ENCODE results near the gene F2RL1. TPM values are rescaled to one million over a fixed set of nuclear protein-coding genes. Genes with fewer than 3 reads are reported as not detected.
"Not testable (repeated sequence)": the region's sequence is repeated elsewhere in the genome, so short reads cannot be mapped to it uniquely, and the experiment has no call there.

Gene F2RL1
- total RNA-seq, 2 experiments from 2014 or later, result 1.6 to 2.2 TPM

DNA sequence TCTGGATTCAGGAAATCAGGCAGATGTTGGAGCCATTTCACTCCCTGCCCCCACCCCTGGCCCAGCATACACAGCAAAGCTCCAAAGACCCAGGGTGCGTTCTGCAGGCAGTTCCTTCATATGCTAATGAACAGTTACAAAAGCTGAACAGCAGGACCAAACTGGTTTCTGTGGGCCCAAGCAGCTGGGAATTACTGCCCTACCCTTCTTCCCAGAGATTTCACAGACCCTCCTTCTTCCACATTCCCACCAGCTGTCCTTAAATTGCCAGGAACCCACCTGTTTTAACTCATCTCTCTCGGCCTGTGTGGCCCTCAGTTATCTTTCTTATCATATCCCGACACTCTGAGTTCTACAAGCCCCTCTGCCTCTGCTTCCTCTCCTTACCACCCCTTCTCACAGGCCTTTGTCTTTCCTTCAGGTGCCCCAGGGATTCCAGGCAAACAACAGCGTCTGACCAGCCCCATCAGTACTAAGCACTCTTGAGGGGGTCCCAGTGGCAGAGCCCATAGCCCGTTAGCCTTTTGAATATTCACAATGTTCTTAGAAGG, 10.6 kb upstream of the F2RL1 start:
- H3K9me3 Mint-ChIP-seq (ENCODE audit: insufficient read depth), result no peaks in the 10 kb centered on the region
- ChIA-PET CTCF (no interaction called here), POLR2A (no interaction called here)
- DNase-seq (no peak), ATAC-seq (no peak)
- no peaks in the 10 kb centered on the region for H3K4me1 Mint-ChIP-seq (ENCODE audit: low read depth)
- peaks cover under 1% of the 10 kb centered on the region for H3K27me3 Mint-ChIP-seq (ENCODE audit: low read depth)
- H3K27ac Mint-ChIP-seq, result no peak overlapping the region
- no peak overlapping the region for H3K4me3 Mint-ChIP-seq
- no peaks in the 10 kb centered on the region for H3K36me3 Mint-ChIP-seq (ENCODE audit: low read depth)

DNA sequence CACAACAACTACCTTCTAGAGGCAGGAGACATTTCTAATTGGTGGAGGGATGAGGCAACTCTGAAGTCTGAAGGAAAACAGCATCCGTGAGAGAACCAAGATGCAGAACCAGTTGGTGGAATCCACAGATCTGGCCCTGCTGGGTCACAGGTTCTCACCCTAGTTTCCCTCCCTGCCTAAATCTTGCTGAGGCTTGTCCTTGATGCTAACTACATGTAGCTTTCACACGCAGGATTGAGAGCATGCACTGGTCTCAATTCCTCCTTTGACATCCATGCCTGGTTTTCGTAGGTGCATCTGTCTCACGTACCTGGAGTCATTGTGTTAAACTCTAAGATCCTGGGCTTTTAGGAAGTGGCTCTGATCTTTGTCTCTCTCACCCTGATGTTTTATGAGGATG, 9.7 kb upstream of the F2RL1 start:
- Mint-ChIP-seq H3K4me3 (no peak overlapping the region), H3K27ac (no peak overlapping the region), H3K9me3 (ENCODE audit: insufficient read depth) (no peaks in the 10 kb centered on the region), H3K27me3 (ENCODE audit: low read depth) (peaks cover under 1% of the 10 kb centered on the region), H3K36me3 (ENCODE audit: low read depth) (no peaks in the 10 kb centered on the region), H3K4me1 (ENCODE audit: low read depth) (peaks cover under 1% of the 10 kb centered on the region)
- ChIA-PET POLR2A (interaction anchor here (0.7 kb wide), 1 partner anchor 683 kb away, joined by 3 read pairs; no protein-coding TSS in a partner anchor), CTCF (no interaction called here)
- ATAC-seq, result no peak
- no peak for DNase-seq

DNA sequence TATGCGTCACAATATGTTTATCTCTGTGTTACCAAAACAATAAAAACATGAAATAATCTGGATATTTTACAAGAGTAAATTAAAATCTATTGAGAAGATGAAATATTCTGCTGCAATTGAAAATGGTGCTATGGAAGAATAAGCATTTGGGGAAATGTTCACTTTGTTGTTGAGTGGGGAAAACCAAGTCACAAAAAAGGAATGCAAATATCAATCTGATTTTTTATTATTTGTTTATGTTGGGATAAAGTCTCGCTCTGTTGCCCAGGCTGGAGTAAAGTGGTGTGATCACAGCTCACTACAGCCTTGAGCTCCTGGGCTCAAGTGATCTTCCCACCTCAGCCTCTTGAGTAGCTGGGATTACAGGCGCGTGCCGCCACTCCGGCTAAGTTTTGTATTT, 8.6 kb upstream of the F2RL1 start:
- ATAC-seq, result no peak

DNA sequence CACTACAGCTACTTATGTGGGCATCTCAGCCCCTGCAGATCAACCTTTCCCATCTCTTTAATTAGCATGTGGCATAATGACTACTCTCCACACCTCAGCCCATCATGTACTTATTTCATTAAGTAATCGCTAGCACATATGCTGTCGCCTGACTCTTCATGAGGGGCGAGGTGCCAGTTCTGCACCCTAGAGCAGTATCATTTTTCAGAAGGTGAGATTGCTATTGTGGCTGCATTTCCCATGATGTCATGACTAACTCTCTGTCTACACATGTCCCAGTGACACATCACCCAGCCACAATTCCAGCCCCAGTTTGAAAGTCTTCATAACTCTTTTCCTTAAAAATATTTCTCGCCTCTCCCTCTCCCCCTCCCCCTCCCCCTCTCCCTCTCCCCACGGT, 7.6 kb upstream of the F2RL1 start:
- POLR2A ChIA-PET, result no interaction called here
- no peak for DNase-seq
- H3K9me3 Mint-ChIP-seq (ENCODE audit: insufficient read depth), result no peaks in the 10 kb centered on the region

More for the DNA sequence above, 8.6 kb upstream of the F2RL1 start:
- Mint-ChIP-seq H3K27me3 (ENCODE audit: low read depth) (peaks cover 4% of the 10 kb centered on the region), H3K9me3 (ENCODE audit: insufficient read depth) (no peaks in the 10 kb centered on the region), H3K27ac (no peak overlapping the region), H3K4me1 (ENCODE audit: low read depth) (peaks cover 4% of the 10 kb centered on the region), H3K36me3 (ENCODE audit: low read depth) (no peaks in the 10 kb centered on the region), H3K4me3 (no peak overlapping the region)
- DNase-seq, result no peak
- POLR2A ChIA-PET, result no interaction called here
- CTCF ChIA-PET, result interaction anchor here (0.9 kb wide), 1 partner anchor 36 kb away, joined by 3 read pairs; no protein-coding TSS in a partner anchor

DNA sequence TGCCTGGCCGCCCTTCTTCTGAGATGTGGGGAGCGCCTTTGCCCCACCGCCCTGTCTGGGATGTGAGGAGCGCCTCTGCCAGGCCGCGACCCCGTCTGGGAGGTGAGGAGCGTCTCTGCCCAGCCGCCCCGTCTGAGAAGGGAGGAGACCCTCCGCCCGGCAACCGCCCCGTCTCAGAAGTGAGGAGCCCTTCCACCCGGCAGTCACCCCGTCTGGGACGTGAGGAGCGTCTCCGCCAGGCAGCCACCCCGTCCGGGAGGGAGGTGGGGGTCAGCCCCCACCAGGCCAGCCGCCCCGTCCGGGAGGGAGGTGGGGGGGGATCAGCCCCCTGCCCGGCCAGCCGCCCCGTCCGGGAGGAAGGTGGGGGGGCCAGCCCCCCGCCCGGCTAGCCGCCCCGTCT, 6.6 kb upstream of the F2RL1 start:
- H3K4me3 Mint-ChIP-seq; H3K27ac Mint-ChIP-seq; H3K9me3 Mint-ChIP-seq (ENCODE audit: insufficient read depth); ATAC-seq; DNase-seq; CTCF ChIA-PET; H3K36me3 Mint-ChIP-seq (ENCODE audit: low read depth); H3K4me1 Mint-ChIP-seq (ENCODE audit: low read depth); POLR2A ChIA-PET: not testable (repeated sequence)
- H3K27me3 Mint-ChIP-seq (ENCODE audit: low read depth), result peaks cover 21% of the 10 kb centered on the region

More for the DNA sequence above, 7.6 kb upstream of the F2RL1 start:
- H3K4me1 Mint-ChIP-seq (ENCODE audit: low read depth), result peaks cover 4% of the 10 kb centered on the region
- CTCF ChIA-PET, result interaction anchor here (0.9 kb wide), 1 partner anchor 37 kb away, joined by 3 read pairs; no protein-coding TSS in a partner anchor
- no peaks in the 10 kb centered on the region for H3K36me3 Mint-ChIP-seq (ENCODE audit: low read depth)
- peaks cover 11% of the 10 kb centered on the region for H3K27me3 Mint-ChIP-seq (ENCODE audit: low read depth)
- H3K4me3 Mint-ChIP-seq, result no peak overlapping the region
- H3K27ac Mint-ChIP-seq, result no peak overlapping the region
- no peak for ATAC-seq

DNA sequence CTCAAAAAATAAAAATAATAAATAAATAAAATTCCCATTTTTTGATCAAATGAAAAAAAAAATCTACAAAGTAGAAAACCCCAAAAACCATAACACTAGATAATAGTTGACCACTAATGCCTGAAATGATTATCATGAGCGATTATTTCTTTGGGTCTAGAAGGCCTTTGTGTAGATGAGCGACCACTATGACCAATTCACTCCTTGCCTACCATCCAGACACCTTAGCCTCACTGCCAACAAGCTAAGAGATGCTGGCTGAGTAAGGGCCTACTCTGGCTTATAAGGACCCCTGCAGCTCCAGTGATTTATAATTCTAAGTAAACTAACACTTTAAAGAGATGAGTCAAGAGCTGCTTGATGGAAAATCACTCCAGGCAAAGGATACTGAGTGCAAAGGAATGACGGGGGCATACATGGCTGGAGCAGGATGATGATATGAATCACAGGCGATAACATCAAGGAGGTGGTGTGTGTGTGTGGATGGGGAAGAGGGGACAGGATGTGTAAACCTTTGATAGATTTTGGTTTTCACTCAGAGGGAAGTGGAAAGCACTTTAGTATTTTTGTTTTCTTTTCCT, 4.8 kb upstream of the F2RL1 start:
- ATAC-seq, result no peak
- Mint-ChIP-seq H3K27me3 (ENCODE audit: low read depth) (peaks cover 31% of the 10 kb centered on the region), H3K4me1 (ENCODE audit: low read depth) (peaks cover 11% of the 10 kb centered on the region), H3K36me3 (ENCODE audit: low read depth) (no peaks in the 10 kb centered on the region), H3K27ac (no peak overlapping the region), H3K9me3 (ENCODE audit: insufficient read depth) (no peaks in the 10 kb centered on the region), H3K4me3 (no peak overlapping the region)
- POLR2A ChIA-PET, result no interaction called here
- DNase-seq, result no peak
- CTCF ChIA-PET, result no interaction called here

DNA sequence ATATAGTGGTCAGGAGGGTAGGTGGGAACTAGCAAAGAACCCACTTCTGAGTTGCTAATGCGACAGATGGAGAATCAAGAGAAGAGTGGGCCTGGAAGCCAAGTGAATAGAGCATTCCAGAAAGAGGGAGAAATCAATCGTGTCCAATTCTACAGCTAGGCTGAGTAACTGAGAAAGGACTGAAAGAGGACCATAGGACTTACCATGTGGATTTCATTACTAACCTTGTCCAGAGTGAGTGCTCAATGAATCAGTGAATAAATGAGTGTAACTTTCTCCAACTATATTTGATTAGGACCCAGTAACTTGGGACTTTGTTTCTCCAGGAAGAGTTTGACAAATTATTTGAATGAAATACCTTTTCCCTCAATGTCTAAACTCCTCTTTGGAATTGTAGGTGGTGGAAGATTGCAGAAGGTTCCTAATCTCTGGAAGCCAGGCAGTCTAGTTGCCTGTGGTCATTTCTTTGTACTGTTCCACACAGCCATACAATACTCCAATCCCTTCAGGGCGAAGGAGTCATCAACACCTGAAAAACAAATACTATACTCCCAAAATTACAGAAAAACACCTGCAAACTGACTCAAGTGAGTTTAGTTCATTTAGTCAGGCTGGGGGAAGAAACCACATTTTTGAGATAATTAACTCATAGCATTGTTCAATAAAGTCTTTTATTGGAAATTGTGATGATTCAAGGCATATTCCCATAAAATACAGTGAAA, 2.6 kb upstream of the F2RL1 start:
- Mint-ChIP-seq H3K4me3 (no peak overlapping the region), H3K27ac (no peak overlapping the region), H3K9me3 (ENCODE audit: insufficient read depth) (no peaks in the 10 kb centered on the region), H3K27me3 (ENCODE audit: low read depth) (peaks cover 46% of the 10 kb centered on the region), H3K36me3 (ENCODE audit: low read depth) (no peaks in the 10 kb centered on the region), H3K4me1 (ENCODE audit: low read depth) (peaks cover 20% of the 10 kb centered on the region)
- ATAC-seq, result no peak
- no peak for DNase-seq
- ChIA-PET CTCF (interaction anchor here (1.0 kb wide), 1 partner anchor 111 kb away, joined by 3 read pairs; no protein-coding TSS in a partner anchor), POLR2A (no interaction called here)

DNA sequence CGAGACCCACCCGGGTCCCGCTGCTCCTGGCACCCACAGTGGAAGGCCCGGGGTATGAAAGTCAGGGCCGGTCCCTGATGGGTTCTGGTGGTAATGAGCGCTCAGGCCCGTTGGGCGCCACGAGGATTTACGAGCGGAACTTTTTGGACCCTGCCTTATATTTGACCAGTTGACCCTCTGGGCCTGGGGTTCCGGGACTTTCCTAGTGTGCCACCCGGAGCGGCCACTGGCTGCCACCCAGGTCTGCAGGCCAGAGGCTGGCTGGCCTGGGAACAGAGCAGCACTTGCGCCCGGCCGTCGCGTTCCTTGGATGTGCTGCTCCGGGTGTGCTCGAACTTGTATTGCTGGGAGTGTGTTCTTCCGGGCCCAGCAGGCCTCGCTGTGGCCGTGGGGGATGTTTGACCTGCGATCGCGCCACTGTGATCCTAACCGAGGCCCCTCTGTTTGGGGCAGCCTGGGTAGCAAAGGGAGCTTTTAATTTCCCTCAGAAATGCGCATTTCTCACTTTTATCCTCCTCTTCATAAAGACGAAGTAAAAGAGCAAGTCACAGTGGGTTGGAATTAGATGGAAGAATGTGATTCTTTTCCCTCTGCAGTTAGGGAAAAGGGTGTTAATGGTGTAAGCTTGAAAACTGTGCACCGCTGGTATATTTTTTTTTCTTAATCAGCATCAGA, 1.2 kb downstream of the F2RL1 start:
- no peak for ATAC-seq
- Mint-ChIP-seq H3K9me3 (ENCODE audit: insufficient read depth) (no peaks in the 10 kb centered on the region), H3K27me3 (ENCODE audit: low read depth) (peaks cover 46% of the 10 kb centered on the region), H3K4me1 (ENCODE audit: low read depth) (peaks cover 17% of the 10 kb centered on the region), H3K36me3 (ENCODE audit: low read depth) (no peaks in the 10 kb centered on the region), H3K4me3 (peak overlapping the region; percentile 76), H3K27ac (no peak overlapping the region)
- ChIA-PET CTCF (interaction anchor here (0.9 to 1.5 kb wide), 4 partner anchors 14 to 44 kb away, joined by 3 to 4 read pairs (median 3); no protein-coding TSS in a partner anchor), POLR2A (no interaction called here)
- no peak for DNase-seq

DNA sequence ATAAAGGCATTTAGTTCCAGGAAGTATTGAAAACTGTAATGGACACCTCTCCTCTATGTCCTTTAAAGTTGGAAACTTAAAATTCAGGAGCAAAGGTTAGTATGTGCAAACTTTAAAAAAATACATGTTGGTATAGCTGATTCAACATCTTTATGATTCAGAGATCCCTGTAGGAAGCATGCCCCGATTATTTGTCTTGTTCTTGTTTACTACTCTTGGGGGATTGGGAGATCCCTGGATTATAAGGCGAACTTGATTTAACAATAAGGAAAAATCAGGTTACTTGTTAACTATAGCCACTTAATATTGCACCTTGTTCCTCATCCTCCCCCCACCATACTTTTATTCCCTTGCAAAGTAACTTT, 1.7 kb downstream of the F2RL1 start:
- no peaks in the 10 kb centered on the region for H3K36me3 Mint-ChIP-seq (ENCODE audit: low read depth)
- H3K27ac Mint-ChIP-seq, result no peak overlapping the region
- H3K27me3 Mint-ChIP-seq (ENCODE audit: low read depth), result peaks cover 43% of the 10 kb centered on the region
- no peaks in the 10 kb centered on the region for H3K9me3 Mint-ChIP-seq (ENCODE audit: insufficient read depth)
- ChIA-PET CTCF (interaction anchor here (1.0 kb wide), 1 partner anchor 30 kb away, joined by 3 read pairs; no protein-coding TSS in a partner anchor), POLR2A (no interaction called here)
- H3K4me1 Mint-ChIP-seq (ENCODE audit: low read depth), result peaks cover 17% of the 10 kb centered on the region
- DNase-seq, result no peak
- no peak for ATAC-seq
- H3K4me3 Mint-ChIP-seq, result peak overlapping the region; percentile 76

DNA sequence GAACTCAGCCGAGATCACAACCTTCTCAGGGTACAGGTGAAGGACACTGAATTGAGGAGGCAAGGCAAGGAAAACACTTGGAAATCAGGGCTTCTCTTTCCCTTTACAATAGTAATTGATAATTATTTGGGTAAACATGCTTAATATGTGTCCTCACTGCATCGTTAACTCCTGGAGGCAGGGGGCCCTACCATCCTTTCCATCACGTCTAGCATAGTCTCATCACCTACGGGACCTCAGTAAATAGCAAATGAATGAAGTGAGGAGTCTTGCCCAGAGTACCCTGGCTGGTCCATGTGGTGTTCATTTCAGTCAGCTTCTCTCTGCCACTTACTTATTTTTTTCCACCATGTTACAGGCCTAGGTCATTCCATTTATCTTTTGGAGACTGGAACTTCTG, 2.3 kb downstream of the F2RL1 start:
- Mint-ChIP-seq H3K27me3 (ENCODE audit: low read depth) (peaks cover 41% of the 10 kb centered on the region), H3K27ac (no peak overlapping the region), H3K4me3 (no peak overlapping the region), H3K4me1 (ENCODE audit: low read depth) (peaks cover 17% of the 10 kb centered on the region), H3K36me3 (ENCODE audit: low read depth) (no peaks in the 10 kb centered on the region), H3K9me3 (ENCODE audit: insufficient read depth) (no peaks in the 10 kb centered on the region)
- DNase-seq (no peak), ATAC-seq (no peak)
- ChIA-PET CTCF (no interaction called here), POLR2A (no interaction called here)

DNA sequence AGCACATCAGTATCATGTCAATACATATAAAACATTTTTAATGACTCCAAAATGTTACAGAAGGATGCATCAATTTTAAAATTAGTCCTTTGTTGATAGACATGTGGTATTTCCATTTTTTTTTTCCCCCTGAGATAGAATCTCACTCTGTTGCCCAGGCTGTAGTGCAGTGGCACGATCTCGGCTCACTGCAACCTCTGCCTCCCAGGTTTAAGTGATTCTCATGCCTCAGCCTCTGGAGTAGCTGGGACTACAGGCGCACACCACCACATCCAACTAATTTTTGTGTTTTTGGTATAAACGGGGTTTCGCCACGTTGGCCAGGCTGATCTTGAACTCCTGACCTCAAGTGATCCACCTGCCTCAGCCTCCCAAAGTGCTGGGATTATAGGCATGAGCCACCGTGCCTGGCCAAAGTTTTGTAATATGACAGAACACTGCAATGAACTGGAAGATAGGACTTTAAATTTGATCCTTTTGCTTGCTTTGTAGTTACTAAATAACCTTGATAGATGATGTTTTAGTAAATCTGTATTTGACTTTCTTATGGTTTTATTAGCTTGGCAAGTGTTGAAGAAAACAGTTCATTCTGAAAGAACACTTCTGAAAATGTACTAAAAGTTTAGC, 3.4 kb downstream of the F2RL1 start:
- H3K27ac Mint-ChIP-seq; H3K36me3 Mint-ChIP-seq (ENCODE audit: low read depth); H3K9me3 Mint-ChIP-seq (ENCODE audit: insufficient read depth); DNase-seq; H3K4me3 Mint-ChIP-seq; POLR2A ChIA-PET; ATAC-seq; CTCF ChIA-PET: not testable (repeated sequence)
- Mint-ChIP-seq H3K27me3 (ENCODE audit: low read depth) (peaks cover 31% of the 10 kb centered on the region), H3K4me1 (ENCODE audit: low read depth) (peaks cover 17% of the 10 kb centered on the region)

DNA sequence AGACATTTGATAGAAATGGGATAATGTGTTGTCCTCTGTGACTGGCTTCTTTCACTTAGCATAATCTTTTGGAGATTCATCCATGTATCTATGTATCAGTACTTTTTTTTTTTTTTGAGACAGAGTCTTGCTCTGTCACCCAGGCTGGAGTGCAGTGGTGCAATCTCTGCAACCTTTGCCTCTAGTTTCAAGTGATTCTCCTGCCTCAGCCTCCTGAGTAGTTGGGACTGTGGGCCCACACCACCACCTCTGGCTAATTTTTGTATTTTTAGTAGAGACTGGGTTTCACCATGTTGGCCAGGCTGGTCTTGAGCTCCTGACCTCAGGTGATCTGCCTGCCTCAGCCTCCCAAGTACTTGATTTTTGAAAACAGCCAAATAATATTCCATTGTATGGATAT, 7.6 kb downstream of the F2RL1 start:
- H3K27ac Mint-ChIP-seq; H3K36me3 Mint-ChIP-seq (ENCODE audit: low read depth); ATAC-seq; H3K27me3 Mint-ChIP-seq (ENCODE audit: low read depth); H3K4me1 Mint-ChIP-seq (ENCODE audit: low read depth); POLR2A ChIA-PET; DNase-seq; H3K4me3 Mint-ChIP-seq; H3K9me3 Mint-ChIP-seq (ENCODE audit: insufficient read depth); CTCF ChIA-PET: not testable (repeated sequence)

Measured in activated CD8-positive, alpha-beta T cell treated with anti-CD3 and anti-CD28 coated beads, Interleukin-2, amount 10 ng/mL, durations not matched to agents 7 days and 5 days (primary cell).